Astrocyte of the hippocampus (primary cell): ENCODE measurements around the gene CNDP2.

ENCODE experiments used
- DNase-seq: peaks from one replicate; pipeline ENCODE4 v3.0.0; 2011; ENCODE audit warnings: low read depth, low spot score

Gene CNDP2

DNA sequence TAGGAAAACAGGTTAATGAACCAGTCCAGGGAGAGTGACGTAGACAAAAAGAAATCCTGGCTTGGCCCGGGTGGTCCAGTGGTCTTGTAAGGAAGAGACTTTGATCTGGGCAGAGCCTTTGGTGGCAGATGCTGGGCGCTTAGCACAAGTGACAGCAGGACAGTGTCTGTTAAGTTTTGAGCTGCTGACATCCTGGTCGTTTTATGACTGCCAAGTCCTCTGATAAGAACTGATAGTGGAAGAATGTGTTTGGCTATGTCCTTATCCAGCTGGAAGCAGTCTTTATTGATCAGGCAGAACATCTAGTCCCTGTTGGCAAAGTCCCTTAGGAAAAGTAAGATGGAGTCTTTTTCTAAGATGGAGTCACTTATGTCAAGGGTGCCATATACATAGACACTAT is 74.1 kb downstream of the CNDP2 start:
- no peak for DNase-seq

DNA sequence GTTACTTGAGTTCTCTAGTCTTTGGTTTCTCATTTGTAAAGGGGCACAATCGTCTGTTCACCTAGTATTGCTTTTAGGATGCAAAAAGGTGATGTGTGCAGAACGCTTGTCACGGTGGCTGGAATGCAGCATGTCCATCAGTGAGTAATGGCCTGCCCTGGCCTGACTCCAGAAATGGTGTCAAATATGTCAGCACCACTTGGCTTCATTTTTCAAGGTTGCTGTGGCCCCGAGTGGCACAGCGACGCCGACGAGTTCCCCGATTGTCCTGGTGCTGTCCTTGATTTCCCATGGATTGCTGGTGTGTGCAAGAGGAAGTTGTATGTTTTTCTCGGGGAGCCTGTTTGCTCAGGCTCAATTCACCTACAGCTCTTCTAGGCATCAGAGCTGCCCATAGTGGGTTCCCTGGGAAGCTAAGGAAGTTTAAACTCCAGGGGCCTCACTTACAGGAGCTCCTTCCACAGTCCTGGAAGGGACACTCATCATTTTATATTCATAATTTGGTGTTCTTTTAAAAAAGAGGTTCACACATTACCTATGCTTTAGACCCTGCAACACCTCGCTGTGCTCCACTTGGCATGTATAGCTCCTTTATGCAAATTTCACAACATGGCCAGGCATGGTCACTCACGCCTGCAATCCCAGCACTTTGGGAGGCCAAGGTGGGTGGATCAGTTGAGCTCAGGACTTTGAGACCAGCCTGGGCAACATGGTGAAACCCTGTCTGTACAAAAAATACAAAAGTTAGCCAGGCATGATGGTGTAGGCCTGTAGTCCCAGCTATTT is 75.9 kb downstream of the CNDP2 start:
- no peak for DNase-seq

DNA sequence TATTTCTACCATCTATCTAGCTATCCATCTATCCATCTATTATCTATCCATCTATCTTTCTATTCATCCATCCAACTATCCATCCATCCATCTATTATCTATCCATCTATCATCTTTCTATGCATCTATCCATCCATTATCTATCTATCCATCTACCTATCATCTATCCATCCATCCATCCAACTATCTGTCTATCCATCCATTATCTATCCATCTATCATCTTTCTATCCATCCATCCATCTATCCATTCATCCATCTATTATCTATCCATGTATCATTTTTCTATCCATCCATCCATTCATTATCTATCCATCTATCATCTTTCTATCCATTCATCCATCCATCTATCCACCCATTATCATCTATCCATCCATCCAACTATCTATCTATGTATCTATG is 76.9 kb downstream of the CNDP2 start:
- no peak for DNase-seq
